Kidney epithelial cell (primary cell): ENCODE results near the gene PAF1. TPM values are rescaled to one million over a fixed set of nuclear protein-coding genes. Genes with fewer than 3 reads are reported as not detected.
"Not testable (repeated sequence)": the region's sequence is repeated elsewhere in the genome, so short reads cannot be mapped to it uniquely, and the experiment has no call there.

Experiments used
- DNase-seq: peaks from one replicate; pipeline ENCODE4 v3.0.0-alpha.2; 2010; ENCODE audit warnings: low read depth
- H3K27me3 ChIP-seq: 2 replicates; pipeline ENCODE4 v1.6.0; 2011; ENCODE audit warnings: low read length; ENCODE audit not compliant: control insufficient read depth, insufficient read depth
- H3K36me3 ChIP-seq: 2 replicates; pipeline ENCODE4 v1.5.1; 2011; ENCODE audit warnings: low read length; ENCODE audit not compliant: control insufficient read depth, insufficient read depth
- H3K4me3 ChIP-seq: 2 replicates; pipeline ENCODE4 v1.5.1; 2011; ENCODE audit warnings: low read depth, mild to moderate bottlenecking, control low read depth, low read length
- total RNA-seq: library from RNA; depleted of rRNA; stranded (reverse); fragments of >200 nt; gene quantifications from 2 replicates; pipeline ENCODE4 v1.2.3, GENCODE V29; 2015
- TF ChIP-seq, protein P1 (sequence below): IDR thresholded peaks from 2 replicates; pipeline ENCODE4 v1.5.1; 2011; ENCODE audit warnings: mild to moderate bottlenecking, moderate library complexity, low read length, control low read depth, inconsistent platforms; ENCODE audit not compliant: insufficient read depth, poor library complexity, severe bottlenecking

PAF1 gene
- total RNA-seq, 1 donor from 2014 or later = 44.6 TPM

DNA sequence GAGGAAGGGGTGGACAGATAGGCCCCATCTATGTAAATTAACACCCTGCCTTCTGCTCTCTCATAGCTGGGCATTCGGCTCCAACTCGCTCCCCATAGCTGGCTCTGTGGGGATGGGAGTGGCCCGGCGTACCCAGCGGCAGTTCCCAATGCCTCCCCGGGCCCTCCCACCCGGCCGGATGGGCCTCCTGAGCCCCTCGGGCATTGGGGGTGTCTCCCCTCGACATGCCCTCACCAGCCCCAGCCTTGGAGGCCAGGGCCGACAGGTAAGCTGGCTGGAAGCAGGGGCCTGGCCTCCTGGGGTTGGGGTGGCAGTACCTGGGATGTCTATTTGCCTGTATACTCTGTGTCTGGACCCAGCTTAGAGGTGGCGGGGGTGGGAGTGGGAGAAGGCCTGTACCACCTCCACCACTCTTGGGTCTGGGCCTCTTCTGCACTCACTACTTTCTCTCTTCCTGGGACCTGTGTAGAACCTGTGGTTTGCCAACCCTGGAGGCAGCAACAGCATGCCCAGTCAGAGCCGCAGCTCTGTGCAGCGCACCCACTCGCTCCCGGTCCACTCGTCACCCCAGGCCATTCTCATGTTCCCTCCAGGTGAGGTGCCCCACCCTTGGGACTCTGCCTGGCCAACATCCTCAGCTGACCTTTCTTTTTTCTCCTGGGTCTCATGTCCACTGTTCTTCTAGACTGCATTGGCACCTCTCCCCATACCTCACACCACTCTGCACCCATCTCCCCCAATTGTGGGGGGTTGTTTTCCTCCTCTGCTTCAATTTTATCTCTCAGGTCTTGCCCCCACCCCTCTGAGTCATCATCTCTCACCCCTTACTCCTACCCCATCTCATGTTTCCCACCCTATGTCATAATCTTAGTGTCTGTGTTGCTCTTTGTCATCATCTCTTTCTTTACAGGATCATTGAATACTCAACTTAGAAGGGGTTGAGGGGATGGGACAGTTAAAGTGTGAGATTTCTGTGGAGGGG is 10.1 kb downstream of the PAF1 start:
- DNase-seq = no peak
- Histone ChIP-seq H3K4me3 (no peak overlapping the region), H3K36me3 (peaks cover 1% of the 10 kb centered on the region), H3K27me3 (no peaks in the 10 kb centered on the region)
- TF ChIP-seq, protein P1, sequence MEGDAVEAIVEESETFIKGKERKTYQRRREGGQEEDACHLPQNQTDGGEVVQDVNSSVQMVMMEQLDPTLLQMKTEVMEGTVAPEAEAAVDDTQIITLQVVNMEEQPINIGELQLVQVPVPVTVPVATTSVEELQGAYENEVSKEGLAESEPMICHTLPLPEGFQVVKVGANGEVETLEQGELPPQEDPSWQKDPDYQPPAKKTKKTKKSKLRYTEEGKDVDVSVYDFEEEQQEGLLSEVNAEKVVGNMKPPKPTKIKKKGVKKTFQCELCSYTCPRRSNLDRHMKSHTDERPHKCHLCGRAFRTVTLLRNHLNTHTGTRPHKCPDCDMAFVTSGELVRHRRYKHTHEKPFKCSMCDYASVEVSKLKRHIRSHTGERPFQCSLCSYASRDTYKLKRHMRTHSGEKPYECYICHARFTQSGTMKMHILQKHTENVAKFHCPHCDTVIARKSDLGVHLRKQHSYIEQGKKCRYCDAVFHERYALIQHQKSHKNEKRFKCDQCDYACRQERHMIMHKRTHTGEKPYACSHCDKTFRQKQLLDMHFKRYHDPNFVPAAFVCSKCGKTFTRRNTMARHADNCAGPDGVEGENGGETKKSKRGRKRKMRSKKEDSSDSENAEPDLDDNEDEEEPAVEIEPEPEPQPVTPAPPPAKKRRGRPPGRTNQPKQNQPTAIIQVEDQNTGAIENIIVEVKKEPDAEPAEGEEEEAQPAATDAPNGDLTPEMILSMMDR = no peak

DNA sequence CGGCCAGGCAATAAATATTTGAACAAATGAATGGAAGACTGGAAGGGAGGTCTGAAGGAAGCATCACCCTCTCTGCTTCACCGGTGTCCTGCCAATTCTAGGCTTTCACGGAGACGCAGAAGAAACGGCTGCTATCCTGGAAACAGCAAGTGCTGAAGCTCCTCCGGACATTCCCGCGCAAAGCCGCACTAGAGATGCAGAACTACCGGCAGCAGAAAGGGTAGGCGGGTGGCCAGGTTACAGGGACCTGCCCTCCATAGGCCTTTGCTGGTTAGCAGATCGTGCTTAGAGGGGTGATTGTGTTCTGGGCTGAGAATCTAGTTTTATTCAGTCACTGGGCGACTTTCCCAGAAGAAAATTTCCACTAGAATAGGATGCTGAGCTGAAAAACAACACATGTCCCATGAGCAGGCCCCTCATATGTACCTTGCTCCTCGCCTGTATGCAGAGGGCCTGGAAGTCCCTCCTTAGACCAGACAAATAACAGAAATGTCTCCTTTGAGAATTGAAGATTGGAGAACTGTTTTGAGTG is 11.0 kb downstream of the PAF1 start:
- Histone ChIP-seq H3K27me3 (no peaks in the 10 kb centered on the region), H3K4me3 (no peak overlapping the region), H3K36me3 (peaks cover 1% of the 10 kb centered on the region)
- no peak for DNase-seq
- TF ChIP-seq, protein P1 = no peak

DNA sequence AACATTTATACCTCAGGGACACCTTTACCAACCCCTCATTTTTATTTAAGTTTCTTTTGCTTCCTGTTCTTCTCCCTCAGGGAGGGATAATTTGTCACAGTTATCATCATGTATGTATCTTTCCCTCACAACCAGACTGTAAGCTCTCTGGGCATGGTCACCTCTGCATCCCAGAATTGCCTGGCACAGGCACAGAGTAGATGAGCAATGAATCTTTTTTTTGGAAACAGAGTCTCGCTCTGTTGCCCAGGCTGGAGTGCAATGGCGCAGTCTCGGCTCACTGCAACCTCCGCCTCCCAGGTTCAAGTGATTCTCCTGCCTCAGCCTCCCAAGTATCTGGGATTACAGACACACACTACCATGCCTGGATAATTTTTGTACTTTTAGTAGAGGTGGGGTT is 11.5 kb downstream of the PAF1 start:
- not testable (repeated sequence) for H3K27me3 ChIP-seq, DNase-seq, H3K4me3 ChIP-seq, H3K36me3 ChIP-seq

DNA sequence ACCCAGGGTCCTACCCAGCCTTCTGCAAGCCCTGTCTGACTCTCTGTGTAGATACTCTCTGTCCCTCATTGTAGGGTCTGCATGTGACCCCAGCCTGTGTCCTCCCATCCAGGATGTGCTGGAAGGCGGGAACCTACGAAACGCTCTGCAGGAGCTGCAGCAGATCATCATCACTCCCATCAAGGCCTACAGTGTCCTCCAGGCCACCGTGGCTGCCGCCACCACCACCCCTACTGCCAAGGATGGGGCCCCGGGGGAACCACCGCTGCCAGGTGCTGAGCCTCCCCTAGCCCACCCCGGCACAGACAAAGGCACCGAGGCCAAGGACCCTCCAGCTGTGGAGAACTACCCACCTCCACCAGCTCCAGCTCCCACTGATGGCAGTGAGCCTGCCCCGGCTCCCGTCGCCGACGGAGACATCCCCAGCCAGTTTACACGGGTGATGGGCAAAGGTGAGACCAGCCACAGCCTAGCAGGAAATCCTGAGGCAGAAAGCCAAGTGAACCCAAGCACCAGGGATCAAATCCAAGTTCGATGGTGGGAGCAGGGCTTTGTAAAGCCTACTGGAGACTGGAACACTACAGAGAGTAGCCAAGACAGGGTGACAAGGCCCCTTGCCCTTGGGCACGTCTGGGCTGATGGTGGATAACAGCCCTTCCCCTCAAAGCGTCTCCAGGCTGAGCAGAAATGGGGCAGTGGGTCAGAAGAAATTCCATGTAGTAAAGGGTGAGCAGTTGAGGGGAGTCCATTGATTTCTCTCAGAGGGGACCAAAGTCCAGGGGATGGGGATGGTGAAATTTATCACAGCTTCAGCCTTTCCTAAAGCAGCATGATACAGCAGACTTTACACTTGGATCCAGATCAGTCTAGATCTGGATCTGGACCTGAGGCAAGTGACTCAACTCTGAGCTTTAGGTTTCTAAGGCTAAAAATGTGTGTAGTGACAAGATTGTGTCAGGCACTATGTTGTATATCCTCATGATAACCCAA is 13.2 kb downstream of the PAF1 start:
- TF ChIP-seq, protein P1 = no peak
- no peak for DNase-seq
- peaks cover 3% of the 10 kb centered on the region for H3K36me3 ChIP-seq

DNA sequence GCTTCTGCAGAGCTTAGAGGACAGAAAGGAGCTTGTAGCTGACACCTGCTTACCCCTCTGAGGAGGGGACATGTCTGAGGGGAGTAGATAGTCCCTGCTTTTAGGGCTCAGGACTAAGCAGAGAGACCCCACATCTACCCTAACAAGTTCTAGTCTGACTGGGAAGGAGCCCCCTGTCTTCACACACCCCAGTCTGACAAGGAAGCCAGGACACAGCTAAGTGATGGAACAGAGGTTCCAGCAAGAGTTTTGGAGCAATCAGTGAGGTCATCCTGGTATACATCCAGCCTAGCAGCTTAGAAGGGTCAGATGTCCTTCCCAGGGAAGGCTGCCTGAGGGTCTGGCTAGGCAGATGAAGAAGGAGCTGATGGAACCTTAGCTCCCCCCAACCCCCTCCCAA is 15.0 kb downstream of the PAF1 start:
- Histone ChIP-seq H3K4me3 (no peak overlapping the region), H3K27me3 (no peaks in the 10 kb centered on the region), H3K36me3 (peaks cover 4% of the 10 kb centered on the region)
- no peak for DNase-seq
- TF ChIP-seq, protein P1 = no peak

More for the DNA sequence above, 13.2 kb downstream of the PAF1 start:
- no peak overlapping the region for H3K4me3 ChIP-seq
- no peaks in the 10 kb centered on the region for H3K27me3 ChIP-seq
